NT2/D1 (cell line): ENCODE results near the gene TEC.

Experiments used
- DNase-seq: peaks from one replicate; pipeline ENCODE4 v3.0.0-alpha.2; 2011; ENCODE audit warnings: low read depth, low spot score
- H3K27me3 ChIP-seq: 2 replicates; pipeline ENCODE4 v1.6.0; 2011; ENCODE audit warnings: mild to moderate bottlenecking; ENCODE audit not compliant: insufficient read length, insufficient read depth
- H3K36me3 ChIP-seq: 2 replicates; pipeline ENCODE4 v1.6.1; 2011; ENCODE audit warnings: mild to moderate bottlenecking, low read length, mixed read lengths; ENCODE audit not compliant: insufficient read depth, insufficient read length
- H3K4me1 ChIP-seq: 2 replicates; pipeline ENCODE4 v1.5.1; 2011; ENCODE audit not compliant: insufficient read depth, insufficient read length
- H3K4me3 ChIP-seq: 2 replicates; pipeline ENCODE4 v1.5.1; 2011; ENCODE audit warnings: low read depth; ENCODE audit not compliant: insufficient read length
- H3K9ac ChIP-seq: 2 replicates; pipeline ENCODE4 v1.6.0; 2011; ENCODE audit warnings: low read depth; ENCODE audit not compliant: insufficient read length
- H3K9me3 ChIP-seq: 2 replicates; pipeline ENCODE4 v1.5.1; 2011; ENCODE audit warnings: mild to moderate bottlenecking, low read length; ENCODE audit not compliant: insufficient read depth
- SUZ12 ChIP-seq: IDR thresholded peaks from 2 replicates; pipeline ENCODE4 v1.6.1; 2011; ENCODE audit not compliant: insufficient read length, insufficient read depth; ENCODE audit errors: extremely low read depth
- YY1 ChIP-seq: IDR thresholded peaks from 2 replicates; pipeline ENCODE4 v1.6.1; 2011; ENCODE audit not compliant: insufficient read length, insufficient read depth
- ZNF274 ChIP-seq: IDR thresholded peaks from 2 replicates; pipeline ENCODE4 v1.6.1; 2011; ENCODE audit warnings: mild to moderate bottlenecking, low read depth, low read length

TEC gene

DNA sequence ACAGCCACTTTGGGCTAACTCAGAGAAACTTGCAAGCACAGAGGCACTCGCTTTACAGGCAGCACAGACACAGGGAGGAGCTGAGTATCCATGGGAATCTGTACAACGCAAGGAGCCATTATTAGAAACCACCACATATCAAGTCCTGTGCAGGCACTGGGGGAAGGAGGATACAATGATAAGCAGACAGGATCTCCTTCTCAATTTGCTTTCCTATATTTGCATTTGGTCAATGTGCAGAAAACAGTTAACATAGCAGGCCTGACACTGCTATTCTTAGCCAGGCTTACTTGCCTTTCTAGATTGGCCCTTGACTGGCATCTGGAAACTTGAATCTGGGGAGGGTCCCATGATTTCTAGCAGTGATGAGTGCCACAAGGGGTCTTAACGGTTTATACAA lies 65.8 kb downstream of the TEC start:
- H3K4me1 ChIP-seq, result no peaks in the 10 kb centered on the region
- H3K27me3 ChIP-seq, result no peaks in the 10 kb centered on the region
- no peak for DNase-seq
- no peak overlapping the region for H3K4me3 ChIP-seq
- H3K36me3 ChIP-seq, result no peaks in the 10 kb centered on the region
- no peaks in the 10 kb centered on the region for H3K9me3 ChIP-seq
- H3K9ac ChIP-seq, result no peak overlapping the region
- TF ChIP-seq SUZ12, result no peak
- TF ChIP-seq ZNF274, result no peak
- no peak for TF ChIP-seq YY1

DNA sequence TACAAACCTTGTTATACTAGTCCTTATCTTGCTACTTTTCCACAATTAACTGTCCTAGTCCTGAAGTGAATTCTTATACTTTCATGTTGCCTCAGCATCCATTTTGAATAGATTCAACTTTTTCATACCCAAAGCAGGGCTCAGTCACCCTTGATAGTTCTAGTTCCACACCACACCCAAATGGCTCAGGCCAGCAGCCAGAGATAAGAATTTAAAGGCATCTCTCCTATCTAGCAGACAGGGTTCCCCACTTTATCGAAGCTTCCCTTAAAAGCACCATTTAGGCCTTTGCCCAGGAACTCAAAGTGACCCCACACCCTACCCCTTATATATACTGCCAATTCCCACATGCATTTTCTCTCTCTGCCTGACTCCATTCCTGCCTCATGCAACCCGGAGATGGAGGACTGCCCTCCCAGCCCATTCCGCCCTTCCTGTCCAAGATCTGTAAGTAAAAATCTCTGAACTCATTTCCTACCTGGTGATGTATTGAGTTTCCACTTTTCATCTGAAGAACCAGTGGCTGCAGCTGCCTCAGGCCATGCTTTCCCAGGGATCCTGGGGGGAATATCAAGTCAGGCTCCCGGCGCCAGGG lies 71.9 kb downstream of the TEC start:
- no peaks in the 10 kb centered on the region for H3K4me1 ChIP-seq
- H3K27me3 ChIP-seq, result no peaks in the 10 kb centered on the region
- no peaks in the 10 kb centered on the region for H3K9me3 ChIP-seq
- H3K4me3 ChIP-seq, result no peak overlapping the region
- no peak overlapping the region for H3K9ac ChIP-seq
- no peaks in the 10 kb centered on the region for H3K36me3 ChIP-seq
- TF ChIP-seq ZNF274, result no peak
- no peak for TF ChIP-seq SUZ12
- DNase-seq, result no peak

GRCh38 chr4:48196758-48197504 lies 72.7 kb downstream of the TEC start:
- no peak overlapping the region for H3K4me3 ChIP-seq
- H3K36me3 ChIP-seq, result no peaks in the 10 kb centered on the region
- no peak for DNase-seq
- TF ChIP-seq SUZ12 (no peak), ZNF274 (no peak), YY1 (no peak)
- H3K9me3 ChIP-seq, result no peaks in the 10 kb centered on the region
- no peak overlapping the region for H3K9ac ChIP-seq
- no peaks in the 10 kb centered on the region for H3K4me1 ChIP-seq
- no peaks in the 10 kb centered on the region for H3K27me3 ChIP-seq

DNA sequence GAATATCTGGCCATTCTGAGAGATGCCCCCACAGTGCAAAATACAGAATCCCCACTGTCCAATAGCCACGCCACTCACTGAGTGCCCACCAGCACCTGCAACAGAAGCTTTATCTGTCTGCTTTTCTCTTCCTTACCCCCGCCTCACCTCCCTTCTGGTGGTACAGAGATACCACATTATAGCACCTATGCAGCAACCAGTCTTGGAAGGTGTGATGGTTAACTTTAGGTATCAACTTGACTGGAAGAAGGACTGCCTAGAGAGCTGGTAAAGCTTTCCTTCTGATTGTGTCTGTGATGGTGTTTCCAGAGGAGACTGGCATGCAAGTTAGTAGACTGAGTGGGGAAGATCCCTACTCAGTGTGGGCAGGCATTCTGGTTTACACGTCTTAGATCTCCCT lies 73.8 kb downstream of the TEC start:
- Histone ChIP-seq H3K4me1 (no peaks in the 10 kb centered on the region), H3K4me3 (no peak overlapping the region), H3K9me3 (no peaks in the 10 kb centered on the region), H3K9ac (no peak overlapping the region), H3K36me3 (no peaks in the 10 kb centered on the region), H3K27me3 (no peaks in the 10 kb centered on the region)
- TF ChIP-seq ZNF274, result no peak
- no peak for TF ChIP-seq YY1
- TF ChIP-seq SUZ12, result no peak
- DNase-seq, result no peak

- Histone ChIP-seq H3K4me3 (no peak overlapping the region), H3K4me1 (no peaks in the 10 kb centered on the region), H3K36me3 (no peaks in the 10 kb centered on the region), H3K9me3 (no peaks in the 10 kb centered on the region), H3K27me3 (no peaks in the 10 kb centered on the region), H3K9ac (no peak overlapping the region)
- TF ChIP-seq YY1 (no peak), ZNF274 (no peak), SUZ12 (no peak)
- DNase-seq, result no peak
Measured at GRCh38 chr4:48195374-48195773, 74.3 kb downstream of the TEC start.

GRCh38 chr4:48194971-48195370 lies 74.7 kb downstream of the TEC start:
- H3K4me1 ChIP-seq, result no peaks in the 10 kb centered on the region
- no peak overlapping the region for H3K4me3 ChIP-seq
- TF ChIP-seq SUZ12 (no peak), YY1 (no peak), ZNF274 (no peak)
- no peaks in the 10 kb centered on the region for H3K36me3 ChIP-seq
- no peaks in the 10 kb centered on the region for H3K9me3 ChIP-seq
- no peak for DNase-seq
- H3K9ac ChIP-seq, result no peak overlapping the region
- no peaks in the 10 kb centered on the region for H3K27me3 ChIP-seq

DNA sequence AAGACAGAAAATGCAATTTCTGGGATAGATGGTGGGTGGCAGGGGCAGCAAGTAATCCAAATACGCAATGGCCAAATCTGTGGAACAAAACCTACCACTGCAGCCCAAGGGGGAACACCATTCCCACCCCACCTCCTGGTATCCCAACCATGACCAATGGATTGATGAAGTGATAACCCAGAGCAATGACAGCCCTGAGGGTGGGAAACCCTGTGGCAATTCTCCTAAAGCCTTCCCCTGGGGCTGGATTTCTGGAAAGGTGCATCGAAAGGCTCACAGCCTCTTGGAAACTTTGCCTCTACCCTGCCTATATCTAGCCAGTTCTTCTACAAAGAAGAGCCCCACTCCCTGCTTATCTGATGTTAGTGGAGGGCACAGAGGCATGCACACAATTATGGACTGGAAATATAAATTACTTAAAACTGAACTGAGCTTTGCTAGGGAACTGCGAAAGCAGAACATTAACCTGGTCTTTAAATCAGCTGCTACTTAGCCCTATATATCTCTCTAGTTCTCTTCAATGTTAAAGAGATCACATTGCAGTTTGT lies 75.6 kb downstream of the TEC start:
- no peak for DNase-seq
- H3K9me3 ChIP-seq, result no peaks in the 10 kb centered on the region
- H3K36me3 ChIP-seq, result no peaks in the 10 kb centered on the region
- no peaks in the 10 kb centered on the region for H3K27me3 ChIP-seq
- no peak overlapping the region for H3K4me3 ChIP-seq
- no peak for TF ChIP-seq YY1
- TF ChIP-seq ZNF274, result no peak
- TF ChIP-seq SUZ12, result no peak
- H3K9ac ChIP-seq, result no peak overlapping the region
- H3K4me1 ChIP-seq, result no peaks in the 10 kb centered on the region
